Calu3 (cell line): ENCODE data around the gene MISP. TPM values are rescaled to one million over a fixed set of nuclear protein-coding genes. Genes with fewer than 3 reads are reported as not detected.
"Not testable (repeated sequence)": the region's sequence is repeated elsewhere in the genome, so short reads cannot be mapped to it uniquely, and the experiment has no call there.

Experiments used
- BruUV-seq: library from RNA; stranded (reverse); fragments of 400-500 nt; replicated peaks from 2 replicates; lab custom pipeline; 2021; lab: Mats Ljungman, UMichigan
- CTCF ChIA-PET: fragments of 300-600 bp; sonication (Branson Sonifier 250); formaldehyde crosslinking; loops from one replicate; lab custom pipeline; 2022; ENCODE audit warnings: antibody characterized with exemption; lab: Charles Lee
- DNase-seq: peaks from one replicate; pipeline ENCODE4 v3.0.0; 2022
- H3K27ac Mint-ChIP-seq: one replicate; pipeline ENCODE4 v1.8.0; 2022; ENCODE audit warnings: mixed read lengths; ENCODE audit not compliant: unreplicated experiment
- H3K27me3 Mint-ChIP-seq: one replicate; pipeline ENCODE4 v1.8.0; 2022; ENCODE audit warnings: mixed read lengths; ENCODE audit not compliant: unreplicated experiment
- H3K36me3 Mint-ChIP-seq: one replicate; pipeline ENCODE4 v1.8.0; 2022; ENCODE audit warnings: mild to moderate bottlenecking, moderate library complexity, mixed read lengths; ENCODE audit not compliant: insufficient read depth, unreplicated experiment
- H3K4me1 Mint-ChIP-seq: one replicate; pipeline ENCODE4 v1.8.0; 2022; ENCODE audit warnings: mild to moderate bottlenecking, low read depth, mixed read lengths; ENCODE audit not compliant: unreplicated experiment
- H3K4me3 Mint-ChIP-seq: one replicate; pipeline ENCODE4 v1.8.0; 2022; ENCODE audit warnings: mild to moderate bottlenecking, low read depth, moderate library complexity, mixed read lengths; ENCODE audit not compliant: unreplicated experiment
- H3K9me3 Mint-ChIP-seq: one replicate; pipeline ENCODE4 v1.8.0; 2022; ENCODE audit warnings: low read depth, mixed read lengths; ENCODE audit not compliant: unreplicated experiment
- intact Hi-C: fragments of 100-400 bp; cut with micrococcal nuclease; formaldehyde crosslinking; loops from one replicate; pipeline ENCODE4 v1.10.0; 2022; ENCODE audit not compliant: unreplicated experiment
- total RNA-seq: library from RNA; stranded (reverse); gene quantifications from 2 replicates; pipeline ENCODE4 v1.2.3, GENCODE V29; 2022
- TF ChIP-seq, protein P1 (sequence below): fragments of 200-600 bp; IDR thresholded peaks from one replicate; pipeline ENCODE4 v1.8.0; 2022; ENCODE audit warnings: antibody characterized with exemption; ENCODE audit not compliant: unreplicated experiment

The MISP gene
- total RNA-seq, 1 experiment from 2014 or later: 73.9 TPM

DNA sequence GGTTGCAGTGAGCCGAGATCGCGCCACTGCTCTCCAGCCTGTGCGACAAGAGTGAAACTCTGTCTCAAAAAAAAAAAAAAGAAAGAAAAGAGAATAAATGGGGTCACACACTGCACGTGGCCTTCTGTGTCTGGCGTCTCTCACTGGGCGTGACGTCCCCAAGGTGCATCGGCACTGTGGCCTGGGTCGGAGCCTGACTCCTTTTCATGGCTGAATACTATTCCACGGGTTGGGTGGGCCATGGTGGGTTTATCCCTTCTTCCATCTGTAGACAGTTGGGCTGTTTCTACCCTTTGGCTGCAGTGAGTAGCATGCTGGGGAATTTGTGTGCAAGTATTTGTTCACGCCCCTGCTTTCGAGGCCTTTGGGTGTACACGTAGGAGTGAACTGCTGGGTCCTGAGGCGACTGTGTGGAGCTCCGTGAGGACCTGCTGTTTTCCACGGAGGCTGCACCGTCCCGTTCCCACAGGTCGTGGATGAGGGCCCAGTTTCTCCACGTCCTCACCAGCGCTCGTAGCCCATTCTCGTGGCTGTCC is 8.3 kb upstream of the MISP start:
- DNase-seq: no peak
- H3K36me3 Mint-ChIP-seq: peaks cover 3% of the 10 kb centered on the region

DNA sequence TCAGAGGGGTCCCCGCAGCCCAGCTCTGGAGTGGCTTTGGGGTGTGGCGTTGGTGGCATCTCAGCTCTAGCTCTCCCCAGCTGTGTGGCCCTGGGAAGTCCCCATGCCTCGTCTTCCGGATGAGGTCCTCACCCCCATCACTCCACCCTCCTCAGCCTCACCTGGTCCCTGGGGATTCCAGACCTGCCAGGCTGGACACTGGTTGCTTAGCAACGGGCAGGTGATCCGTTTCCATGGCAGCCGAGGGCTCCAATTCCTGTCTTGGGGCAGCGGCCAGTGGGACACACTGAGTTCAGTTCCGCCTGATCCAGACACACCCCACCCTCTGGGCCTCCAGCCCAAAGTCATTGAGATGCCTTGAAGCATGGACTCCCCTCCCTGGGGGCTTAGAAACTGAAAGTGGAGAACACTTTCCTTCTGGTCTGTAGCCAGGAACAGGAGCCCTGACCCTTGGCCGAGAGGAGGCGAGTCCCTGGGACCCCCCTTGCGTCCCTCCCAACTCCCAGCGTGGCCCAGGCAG is 7.7 kb upstream of the MISP start:
- peaks cover 3% of the 10 kb centered on the region for H3K36me3 Mint-ChIP-seq
- CTCF ChIA-PET: no interaction called here
- peak; percentile 74 for DNase-seq
- intact Hi-C loops: no loop called here
- TF ChIP-seq, protein P1, sequence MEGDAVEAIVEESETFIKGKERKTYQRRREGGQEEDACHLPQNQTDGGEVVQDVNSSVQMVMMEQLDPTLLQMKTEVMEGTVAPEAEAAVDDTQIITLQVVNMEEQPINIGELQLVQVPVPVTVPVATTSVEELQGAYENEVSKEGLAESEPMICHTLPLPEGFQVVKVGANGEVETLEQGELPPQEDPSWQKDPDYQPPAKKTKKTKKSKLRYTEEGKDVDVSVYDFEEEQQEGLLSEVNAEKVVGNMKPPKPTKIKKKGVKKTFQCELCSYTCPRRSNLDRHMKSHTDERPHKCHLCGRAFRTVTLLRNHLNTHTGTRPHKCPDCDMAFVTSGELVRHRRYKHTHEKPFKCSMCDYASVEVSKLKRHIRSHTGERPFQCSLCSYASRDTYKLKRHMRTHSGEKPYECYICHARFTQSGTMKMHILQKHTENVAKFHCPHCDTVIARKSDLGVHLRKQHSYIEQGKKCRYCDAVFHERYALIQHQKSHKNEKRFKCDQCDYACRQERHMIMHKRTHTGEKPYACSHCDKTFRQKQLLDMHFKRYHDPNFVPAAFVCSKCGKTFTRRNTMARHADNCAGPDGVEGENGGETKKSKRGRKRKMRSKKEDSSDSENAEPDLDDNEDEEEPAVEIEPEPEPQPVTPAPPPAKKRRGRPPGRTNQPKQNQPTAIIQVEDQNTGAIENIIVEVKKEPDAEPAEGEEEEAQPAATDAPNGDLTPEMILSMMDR: no peak
- no peaks in the 10 kb centered on the region for H3K9me3 Mint-ChIP-seq
- H3K4me1 Mint-ChIP-seq: no peaks in the 10 kb centered on the region
- no TSS peak for BruUV-seq
- H3K27ac Mint-ChIP-seq: no peak overlapping the region
- no peak overlapping the region for H3K4me3 Mint-ChIP-seq
- H3K27me3 Mint-ChIP-seq: no peaks in the 10 kb centered on the region

More for the DNA sequence above, 8.3 kb upstream of the MISP start:
- H3K27me3 Mint-ChIP-seq: peaks cover 3% of the 10 kb centered on the region
- H3K4me3 Mint-ChIP-seq: no peak overlapping the region
- intact Hi-C loops: no loop called here
- H3K4me1 Mint-ChIP-seq: no peaks in the 10 kb centered on the region
- H3K9me3 Mint-ChIP-seq: no peaks in the 10 kb centered on the region
- no TSS peak for BruUV-seq
- CTCF ChIA-PET: interaction anchor here (0.9 kb wide), 1 partner anchor 8 kb away, joined by 4 read pairs; the partner anchor contains the start of gene MISP
- TF ChIP-seq, protein P1: no peak
- H3K27ac Mint-ChIP-seq: no peak overlapping the region

DNA sequence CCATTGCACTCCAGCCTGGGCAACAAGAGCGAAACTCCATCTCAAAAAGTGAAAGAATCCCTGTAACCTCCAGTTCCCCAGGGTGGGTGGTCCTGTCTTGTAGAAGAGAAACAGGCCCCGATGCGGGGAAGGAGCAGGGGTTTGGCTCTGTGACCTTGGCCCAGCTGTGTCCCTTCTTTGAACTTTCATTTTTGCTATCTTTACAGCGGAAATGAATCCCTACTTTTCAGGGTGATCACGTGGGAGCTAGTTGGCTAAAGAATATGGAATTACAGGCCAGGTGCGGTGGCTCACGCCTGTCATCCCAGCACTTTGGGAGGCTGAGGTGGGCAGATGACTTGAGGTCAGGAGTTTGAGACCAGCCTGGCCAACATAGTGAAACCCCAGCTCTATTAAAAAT is 5.8 kb upstream of the MISP start:
- H3K36me3 Mint-ChIP-seq, H3K4me1 Mint-ChIP-seq, H3K27me3 Mint-ChIP-seq, H3K4me3 Mint-ChIP-seq, H3K27ac Mint-ChIP-seq, DNase-seq, intact Hi-C loops, CTCF ChIA-PET, H3K9me3 Mint-ChIP-seq, BruUV-seq: not testable (repeated sequence)

DNA sequence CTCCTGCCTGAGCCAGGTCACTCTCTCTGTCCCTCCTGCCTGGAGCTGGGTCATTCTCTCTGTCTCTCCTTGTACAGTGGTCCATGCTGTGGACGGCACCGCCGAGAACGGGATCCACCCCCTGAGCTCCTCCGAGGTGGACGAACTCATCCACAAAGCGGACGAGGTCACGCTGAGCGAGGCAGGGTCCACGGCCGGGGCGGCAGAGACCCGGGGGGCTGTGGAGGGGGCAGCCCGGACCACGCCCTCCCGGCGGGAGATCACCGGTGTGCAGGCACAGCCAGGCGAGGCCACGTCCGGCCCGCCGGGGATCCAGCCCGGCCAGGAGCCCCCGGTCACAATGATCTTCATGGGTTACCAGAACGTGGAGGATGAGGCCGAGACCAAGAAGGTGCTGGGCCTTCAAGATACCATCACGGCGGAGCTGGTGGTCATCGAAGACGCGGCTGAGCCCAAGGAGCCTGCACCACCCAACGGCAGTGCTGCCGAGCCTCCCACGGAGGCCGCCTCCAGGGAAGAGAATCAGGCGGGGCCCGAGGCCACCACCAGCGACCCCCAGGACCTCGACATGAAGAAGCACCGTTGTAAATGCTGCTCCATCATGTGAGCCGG is 4.6 kb upstream of the MISP start:
- H3K4me3 Mint-ChIP-seq: no peak overlapping the region
- BruUV-seq: no TSS peak
- peaks cover 14% of the 10 kb centered on the region for H3K36me3 Mint-ChIP-seq
- H3K4me1 Mint-ChIP-seq: no peaks in the 10 kb centered on the region
- no peaks in the 10 kb centered on the region for H3K27me3 Mint-ChIP-seq
- intact Hi-C loops: no loop called here
- CTCF ChIA-PET: no interaction called here
- H3K27ac Mint-ChIP-seq: no peak overlapping the region
- DNase-seq: no peak
- H3K9me3 Mint-ChIP-seq: no peaks in the 10 kb centered on the region
- TF ChIP-seq, protein P1: no peak

DNA sequence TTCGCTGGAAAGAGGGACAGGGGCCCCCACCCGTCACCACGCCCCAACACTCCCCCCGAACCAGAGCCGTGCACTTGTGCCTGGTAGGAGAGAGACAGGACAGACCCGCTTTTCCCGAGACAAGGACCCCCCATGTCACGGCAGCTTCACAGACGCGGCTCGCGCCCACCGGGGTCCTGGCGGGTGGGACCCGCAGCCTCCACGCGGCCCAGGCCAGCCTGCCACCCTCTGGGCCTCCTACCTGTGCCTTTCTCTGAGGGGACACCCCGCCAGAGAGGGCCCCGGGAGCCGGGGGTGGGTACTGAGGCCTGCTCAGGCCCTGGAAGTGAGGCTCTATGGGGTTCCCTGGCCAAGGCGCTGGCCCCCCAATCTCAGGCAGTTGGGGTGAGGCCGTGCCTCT is 4.0 kb upstream of the MISP start:
- intact Hi-C loops: no loop called here
- CTCF ChIA-PET: no interaction called here
- TF ChIP-seq, protein P1: no peak
- Mint-ChIP-seq H3K27ac (no peak overlapping the region), H3K27me3 (no peaks in the 10 kb centered on the region), H3K9me3 (no peaks in the 10 kb centered on the region), H3K36me3 (peaks cover 21% of the 10 kb centered on the region), H3K4me3 (no peak overlapping the region), H3K4me1 (no peaks in the 10 kb centered on the region)
- no TSS peak for BruUV-seq
- DNase-seq: no peak
